Pulmonary artery endothelial cell (primary cell): ENCODE measurements around the gene STAM. TPM values are rescaled to one million over a fixed set of nuclear protein-coding genes. Genes with fewer than 3 reads are reported as not detected.
"Not testable (repeated sequence)": the region's sequence is repeated elsewhere in the genome, so short reads cannot be mapped to it uniquely, and the experiment has no call there.

Source experiments
- DNase-seq: peaks from one replicate; pipeline ENCODE4 v3.0.0-alpha.2; 2011; ENCODE audit warnings: low read depth, low spot score
- total RNA-seq: library from RNA; depleted of rRNA; stranded (reverse); fragments of >200 nt; gene quantifications from 2 replicates; pipeline ENCODE4 v1.2.3, GENCODE V29; 2014

STAM gene
- total RNA-seq, 1 donor from 2014 or later, result 12.5 TPM

DNA sequence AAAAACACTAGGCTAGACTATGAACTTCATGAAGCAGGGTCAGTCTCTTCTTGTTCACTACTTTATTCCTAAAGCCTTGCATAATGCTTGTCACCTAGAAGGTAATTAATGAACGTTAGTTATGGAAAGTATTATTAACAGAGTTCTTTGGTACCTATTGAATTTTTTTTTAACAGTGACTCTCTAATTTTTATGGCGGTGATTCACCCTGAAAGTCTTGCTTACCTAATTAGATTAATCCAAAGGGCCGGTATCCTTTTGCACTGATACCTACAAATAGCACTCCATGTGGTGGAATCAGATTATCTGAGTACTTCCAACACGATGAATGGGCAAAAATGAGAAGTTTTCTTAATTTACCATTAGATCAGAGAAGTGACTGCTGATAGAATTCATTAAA, 31.7 kb downstream of the STAM start:
- DNase-seq, result no peak

DNA sequence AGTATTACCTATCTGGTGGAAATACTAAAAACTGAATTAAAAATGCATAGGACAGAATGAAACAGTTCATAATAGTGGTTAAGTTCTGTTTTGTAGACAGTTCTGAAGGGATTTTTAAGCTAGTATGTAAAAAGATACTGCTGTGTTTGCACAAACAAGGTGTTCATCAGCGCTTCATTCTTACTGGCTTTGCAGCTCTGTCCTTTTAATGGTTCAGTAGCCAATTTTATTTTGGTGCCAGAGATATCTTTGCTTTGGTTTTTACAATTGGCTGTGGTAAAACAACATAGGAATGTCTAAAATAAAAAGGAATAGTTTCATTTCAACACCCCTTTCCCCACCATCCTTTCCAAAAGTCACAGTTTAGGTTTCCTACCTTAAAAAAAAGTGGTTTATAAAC, 33.0 kb downstream of the STAM start:
- no peak for DNase-seq

DNA sequence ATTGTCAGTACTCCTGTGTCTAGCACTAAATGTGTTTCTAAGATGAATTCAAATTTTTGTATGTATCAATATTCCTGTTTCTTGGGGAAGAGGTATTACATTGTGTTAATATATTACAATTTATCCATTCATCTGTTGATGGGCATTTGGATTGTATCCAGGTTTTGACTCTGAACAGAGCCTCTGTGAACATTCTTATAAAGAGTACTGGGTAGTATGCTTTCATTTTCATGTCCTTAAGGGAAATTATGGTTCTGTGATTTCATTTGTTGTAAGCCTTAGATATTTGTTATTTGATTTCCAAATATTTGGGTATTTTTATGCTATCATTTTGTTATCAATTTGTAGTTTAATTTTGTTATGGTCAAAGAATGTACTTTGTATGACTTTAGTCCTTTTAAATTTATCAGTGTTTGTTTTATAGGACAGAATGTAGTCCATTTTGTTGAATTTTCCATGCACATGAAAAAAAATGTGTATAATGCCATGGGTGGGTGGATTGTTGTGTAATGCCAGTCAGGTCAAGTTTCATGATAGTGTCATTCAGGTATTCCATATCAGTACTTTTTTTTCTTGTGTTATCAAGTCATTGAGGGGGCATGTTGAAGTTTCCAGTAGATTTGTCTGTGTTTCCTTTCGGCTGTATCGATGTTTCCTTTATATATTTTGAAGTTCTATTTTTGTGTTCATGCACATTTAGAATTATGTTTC, 38.4 kb downstream of the STAM start:
- DNase-seq, result no peak

DNA sequence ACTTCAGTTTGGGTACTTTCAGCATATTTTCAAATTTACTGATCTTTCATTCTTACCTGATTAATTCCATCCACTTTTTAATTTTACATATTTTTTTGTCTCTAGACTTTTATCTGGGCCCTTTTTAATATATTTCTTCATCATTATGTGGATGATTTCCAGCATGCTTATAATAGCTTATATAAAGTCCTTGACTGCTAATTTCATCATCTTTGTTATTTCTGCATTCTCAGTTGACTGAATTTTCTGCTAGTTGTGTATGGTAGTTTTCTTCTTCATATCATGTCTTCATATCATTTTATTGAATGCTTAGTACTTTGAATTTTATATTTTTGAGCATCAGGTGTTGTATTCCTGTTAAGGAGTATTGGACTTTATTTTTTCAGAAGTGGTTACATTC, 39.6 kb downstream of the STAM start:
- DNase-seq, result no peak

DNA sequence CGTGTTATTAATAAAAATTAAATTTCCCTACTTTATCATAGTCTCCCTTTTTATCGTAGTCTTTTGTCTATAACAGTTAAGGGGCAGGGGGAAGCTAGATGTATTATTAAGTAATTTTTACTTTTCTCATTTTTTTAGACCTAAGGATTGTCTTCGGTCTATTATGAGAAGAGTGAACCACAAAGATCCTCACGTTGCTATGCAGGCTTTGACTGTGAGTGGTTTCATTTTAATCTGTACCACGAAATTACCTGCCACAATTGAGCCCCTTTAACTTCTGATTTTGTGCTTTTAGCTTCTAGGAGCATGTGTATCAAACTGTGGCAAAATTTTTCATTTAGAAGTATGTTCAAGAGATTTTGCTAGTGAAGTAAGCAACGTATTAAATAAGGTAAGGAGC, 40.6 kb downstream of the STAM start:
- no peak for DNase-seq

DNA sequence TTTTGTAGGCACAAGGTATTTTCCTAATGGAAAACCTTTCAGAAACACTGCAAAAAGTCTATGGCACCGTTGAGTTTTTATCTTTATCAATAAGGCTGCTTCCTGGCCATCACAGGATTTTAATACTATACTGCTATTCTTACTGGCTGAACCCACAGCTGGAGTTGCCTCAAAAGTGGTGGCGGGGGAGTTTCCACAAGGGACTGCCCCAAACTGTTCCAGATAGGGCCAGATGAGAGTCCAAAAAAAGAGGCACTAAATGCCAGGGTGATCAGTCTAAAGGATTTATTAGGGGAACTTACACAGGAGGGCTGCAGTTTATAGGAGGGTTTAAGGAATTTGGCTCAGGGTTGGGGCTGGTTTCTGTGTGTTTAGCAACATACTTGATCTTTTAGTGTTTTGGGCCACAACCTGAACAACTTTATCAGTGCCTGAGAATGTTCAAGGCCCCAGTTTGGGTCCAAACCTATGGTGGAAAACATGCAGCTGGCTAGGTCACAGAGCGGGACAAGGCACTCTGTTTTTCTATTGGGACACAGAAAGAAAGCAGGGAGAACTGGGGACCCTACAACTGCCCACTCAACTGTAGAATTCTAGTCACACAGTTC, 41.4 kb downstream of the STAM start:
- no peak for DNase-seq

DNA sequence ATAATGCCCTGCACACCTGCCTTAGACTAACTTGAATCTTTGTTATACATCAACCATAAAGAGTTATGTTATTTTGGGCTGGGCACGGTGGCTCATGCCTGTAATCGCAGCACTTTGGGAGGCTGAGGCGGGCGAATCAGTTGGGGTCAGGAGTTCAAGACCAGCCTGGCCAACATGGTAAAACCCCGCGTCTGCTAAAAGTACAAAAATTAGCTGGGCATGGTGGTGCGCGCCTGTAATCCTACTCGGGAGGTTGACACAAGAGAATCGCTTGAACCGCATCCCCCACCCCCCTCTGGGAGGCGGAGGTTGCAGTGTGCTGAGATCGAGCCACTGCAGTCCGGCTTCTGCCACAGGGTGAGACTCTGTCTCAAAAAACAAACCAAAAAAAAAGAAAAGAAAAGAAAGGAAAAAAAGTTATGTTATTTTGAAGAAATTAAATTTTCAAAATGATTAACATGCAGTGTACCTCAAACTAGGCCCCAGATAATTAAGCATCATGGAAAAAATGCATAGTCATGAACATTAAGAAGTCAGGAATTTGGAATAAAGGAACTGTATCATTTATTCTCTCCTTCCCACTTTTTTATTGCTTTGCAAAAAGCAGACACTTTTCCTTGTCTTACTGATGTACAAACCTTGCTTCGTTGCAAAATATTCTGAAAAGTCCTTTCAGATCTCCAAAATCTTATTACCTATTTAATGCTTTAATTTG, 43.3 kb downstream of the STAM start:
- DNase-seq, result no peak

DNA sequence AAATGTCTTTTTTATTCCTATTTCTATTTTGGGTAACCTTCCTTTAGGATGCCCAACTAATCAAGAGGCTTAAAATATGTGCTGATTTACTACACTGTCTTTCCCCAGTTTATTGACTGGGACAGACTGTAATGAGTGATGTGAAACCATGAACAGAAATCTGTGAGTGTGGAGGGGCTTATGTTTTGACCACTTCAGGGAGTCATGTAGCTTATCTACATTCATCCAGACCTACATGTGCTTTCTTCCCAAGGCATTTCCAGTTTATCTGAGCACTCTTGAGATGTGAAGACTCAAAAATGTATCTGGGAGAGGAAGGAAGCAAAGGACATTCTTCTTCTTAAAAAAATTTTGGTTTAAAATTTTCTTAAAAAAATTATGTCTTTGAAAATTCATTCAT, 45.2 kb downstream of the STAM start:
- no peak for DNase-seq

DNA sequence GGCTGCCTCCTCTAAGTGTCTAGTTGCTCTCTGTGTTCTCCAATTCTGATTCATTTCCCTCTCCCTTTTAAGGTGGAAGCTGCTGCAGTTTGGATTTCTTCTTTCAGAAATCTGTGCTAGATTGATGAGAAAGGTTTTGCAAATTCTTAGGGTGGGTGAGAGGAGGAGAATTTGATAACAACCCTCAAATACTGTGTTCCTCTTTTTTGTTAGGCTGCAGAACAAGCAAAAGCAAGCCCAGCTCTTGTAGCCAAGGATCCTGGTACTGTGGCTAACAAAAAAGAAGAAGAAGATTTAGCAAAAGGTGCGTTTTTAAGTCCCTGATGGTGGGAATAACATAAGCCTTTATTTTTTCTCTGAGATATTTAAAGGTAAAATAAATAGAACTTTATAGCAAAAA, 49.1 kb downstream of the STAM start:
- DNase-seq, result no peak

DNA sequence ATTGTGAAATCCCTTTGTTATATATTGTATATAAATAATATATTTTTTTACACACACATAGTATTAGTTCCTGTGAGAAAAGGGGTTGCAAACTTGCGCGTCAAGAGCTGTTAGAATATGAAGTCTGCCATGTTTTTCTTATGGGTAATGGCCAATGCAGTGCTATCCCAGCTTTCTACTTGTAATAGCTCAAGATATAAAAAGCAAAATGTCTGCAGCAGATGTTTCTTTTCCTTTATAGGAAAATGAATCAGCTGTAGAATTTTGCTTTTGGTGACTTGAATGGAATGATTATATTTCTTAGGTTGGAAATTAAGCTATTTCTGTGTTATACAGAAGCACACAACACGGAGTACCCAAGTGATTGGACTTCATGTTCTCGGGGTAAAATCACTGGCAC, 54.7 kb downstream of the STAM start:
- DNase-seq, result no peak

DNA sequence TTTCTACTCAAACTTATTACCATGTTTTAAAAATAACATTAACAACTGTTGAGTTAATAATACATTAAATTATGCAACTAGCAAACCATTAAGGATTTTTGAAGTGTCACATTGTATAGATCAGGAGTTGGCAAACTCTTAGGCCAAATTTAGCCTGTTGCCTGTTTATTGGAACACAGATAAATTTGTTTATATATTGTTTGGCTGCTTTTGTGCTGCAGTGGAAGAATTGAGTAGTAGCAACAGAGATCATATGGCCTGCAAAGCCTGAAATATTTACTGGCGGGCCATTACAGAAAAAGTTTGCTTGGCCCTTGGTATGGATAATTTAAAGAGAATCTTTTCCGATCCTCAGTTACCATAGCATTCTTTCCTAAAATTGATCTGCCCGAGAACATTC, 57.4 kb downstream of the STAM start:
- DNase-seq, result no peak

DNA sequence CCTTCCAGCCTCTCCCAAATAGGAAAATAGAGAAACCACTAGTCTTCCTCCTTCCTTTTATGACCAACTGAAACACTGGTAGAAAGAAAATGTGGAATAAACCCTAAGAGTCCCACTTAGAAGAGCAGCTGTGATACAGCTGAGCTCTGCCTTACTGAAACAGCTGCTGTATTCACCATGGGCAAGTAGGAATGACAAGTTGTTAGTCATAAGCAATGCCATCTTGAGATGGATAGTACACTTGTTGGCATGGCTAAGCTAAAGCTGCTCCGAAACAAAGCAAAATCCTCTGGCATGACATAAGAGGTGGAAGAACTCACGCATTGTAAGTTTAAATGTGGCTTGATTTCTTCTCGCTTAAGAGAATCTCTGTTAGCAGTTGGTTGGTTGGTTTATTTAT, 59.8 kb downstream of the STAM start:
- no peak for DNase-seq

DNA sequence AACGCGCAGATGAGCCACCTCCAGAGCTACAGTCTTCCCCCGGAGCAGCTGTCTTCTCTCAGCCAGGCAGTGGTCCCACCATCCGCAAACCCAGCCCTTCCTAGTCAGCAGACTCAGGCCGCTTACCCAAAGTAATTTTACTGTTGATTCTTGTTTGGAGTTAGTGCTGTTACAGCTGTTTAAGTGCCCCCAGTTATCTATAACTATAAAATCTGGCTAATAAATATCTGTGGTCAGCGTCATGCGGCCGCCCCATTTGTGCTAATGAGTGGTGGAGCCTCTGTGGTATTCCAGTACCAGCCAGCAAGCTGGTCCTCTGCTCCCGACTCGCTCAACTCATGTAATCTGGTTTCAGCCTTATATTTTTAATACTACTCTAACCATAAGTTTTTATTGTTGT, 64.9 kb downstream of the STAM start:
- no peak for DNase-seq

DNA sequence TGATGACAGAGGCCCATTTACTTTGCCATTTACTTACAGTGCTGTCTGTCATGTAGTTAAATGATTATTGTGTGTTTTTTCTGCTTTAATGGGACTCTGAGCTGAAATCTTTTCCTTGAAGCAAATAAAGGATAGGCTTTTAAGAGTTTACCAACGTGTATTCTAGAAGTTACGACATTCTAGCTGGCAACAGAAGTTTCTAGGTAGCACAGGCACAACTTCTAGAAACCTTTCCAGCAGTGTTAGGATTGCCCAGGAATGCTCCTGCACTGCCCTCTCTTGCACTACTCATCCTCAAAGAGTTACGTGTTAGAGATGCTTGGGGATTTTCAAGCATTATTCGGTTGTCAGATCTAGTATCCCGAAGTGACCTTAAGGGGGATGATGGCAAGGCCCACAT, 65.5 kb downstream of the STAM start:
- no peak for DNase-seq

DNA sequence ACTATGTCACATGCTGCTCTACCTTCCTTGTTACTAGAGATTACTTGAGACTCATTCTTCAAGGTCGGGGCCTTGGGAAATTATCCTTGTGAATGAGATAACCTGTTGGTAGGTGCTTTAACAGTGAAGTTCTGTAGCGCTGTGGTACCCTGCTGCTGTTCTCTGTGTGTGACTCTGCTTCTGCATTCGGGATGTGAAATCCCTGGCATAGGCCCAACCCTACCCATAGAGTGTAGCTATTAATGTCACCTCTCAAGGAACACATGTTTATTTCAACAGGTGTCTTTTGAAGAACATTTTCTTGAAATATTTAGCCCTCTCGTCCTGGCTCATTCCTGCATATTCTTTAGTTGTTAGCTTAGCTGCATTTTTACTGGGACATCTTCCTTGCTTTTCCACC, 66.2 kb downstream of the STAM start:
- DNase-seq, result no peak

DNA sequence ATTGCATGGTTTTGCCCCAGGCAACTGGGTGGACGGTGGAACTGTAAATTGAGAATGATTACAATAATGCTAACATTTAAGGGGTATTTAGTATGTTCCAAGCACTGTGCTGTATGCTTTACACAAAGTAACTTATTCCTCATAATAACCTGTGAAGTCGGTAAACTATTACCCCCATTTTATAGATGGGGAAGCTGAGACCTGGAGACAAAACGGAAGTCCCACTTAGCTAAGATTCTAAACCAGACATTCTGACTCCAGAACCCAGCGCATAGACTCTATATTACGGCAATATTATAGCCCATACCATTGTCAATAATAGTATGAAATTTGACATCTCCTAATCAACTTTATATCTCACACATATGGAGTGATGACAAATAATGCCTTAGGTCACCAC, 68.1 kb downstream of the STAM start:
- no peak for DNase-seq

DNA sequence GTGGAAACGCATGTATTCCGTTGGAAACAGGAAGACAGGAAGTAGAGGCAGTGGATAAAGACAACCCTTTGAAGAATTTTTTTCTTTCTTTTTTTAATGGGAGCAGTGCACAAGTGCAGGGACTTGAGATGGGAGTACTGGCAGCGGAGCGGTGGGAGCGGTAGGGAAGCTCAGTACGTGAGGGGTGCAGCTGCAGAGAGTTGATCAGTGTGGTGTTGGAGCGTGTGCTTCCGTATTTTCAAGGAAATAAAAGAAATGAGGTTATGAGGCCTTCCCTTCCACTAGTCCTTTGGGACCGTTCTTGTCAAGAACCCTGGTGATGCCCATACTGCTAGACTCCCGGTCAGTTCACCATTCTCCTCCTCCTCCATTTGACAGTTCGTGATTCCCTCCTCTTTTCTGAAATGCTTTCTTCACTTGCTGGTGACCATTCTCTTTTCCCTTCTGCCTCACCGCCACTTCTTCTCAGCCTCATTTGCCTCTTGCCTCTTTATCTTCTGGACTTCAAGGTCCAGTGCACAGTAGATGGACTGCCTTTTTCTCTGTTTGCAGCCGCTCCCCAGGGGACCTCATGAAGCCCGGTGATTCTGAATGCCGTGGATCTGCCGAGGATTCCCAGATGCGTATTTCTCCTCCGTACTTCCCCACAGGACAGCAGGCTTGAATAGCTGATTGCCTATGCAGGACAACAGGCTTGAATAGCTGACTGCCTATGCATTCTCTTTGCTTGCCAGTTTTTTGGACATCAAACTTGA, 68.9 kb downstream of the STAM start:
- no peak for DNase-seq

DNA sequence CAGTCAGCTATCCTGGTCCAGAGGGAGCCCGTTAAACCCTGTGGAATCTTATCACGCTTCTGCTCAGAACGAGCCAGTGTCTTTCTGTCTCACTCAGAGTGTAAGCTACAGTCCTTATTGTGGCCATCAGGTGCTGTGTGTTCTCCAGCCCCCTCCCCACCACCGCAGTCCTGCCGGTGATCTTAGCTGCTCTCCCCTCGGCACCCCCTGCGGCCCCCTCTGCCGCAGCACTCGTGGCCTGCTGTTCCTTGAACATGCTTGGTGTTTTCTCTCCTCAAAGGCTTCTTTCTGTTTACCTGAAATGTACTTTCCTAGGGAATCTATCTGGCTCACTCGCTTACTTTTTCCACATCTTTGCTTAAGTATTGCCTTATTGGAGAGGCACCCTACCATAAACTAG, 69.8 kb downstream of the STAM start:
- DNase-seq, result no peak

DNA sequence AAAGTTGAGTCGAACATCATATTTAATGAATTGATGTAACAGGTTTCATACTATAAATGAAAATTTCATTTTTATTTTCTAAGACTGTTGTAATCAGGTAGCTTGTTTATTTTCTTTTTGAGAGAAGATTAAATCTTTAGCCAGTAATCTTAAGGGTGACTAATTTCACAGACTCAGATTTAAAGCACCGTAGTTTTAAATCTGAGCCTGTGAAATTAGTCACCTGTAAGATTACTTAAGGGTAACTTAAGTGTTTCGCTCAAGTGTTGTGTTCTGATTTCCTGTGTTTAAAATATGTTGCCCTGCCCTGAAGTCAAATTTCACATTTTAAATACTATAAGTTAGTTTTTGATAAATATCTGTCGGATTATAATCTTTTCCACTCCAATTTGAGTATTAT, 72.2 kb downstream of the STAM start:
- DNase-seq, result no peak

DNA sequence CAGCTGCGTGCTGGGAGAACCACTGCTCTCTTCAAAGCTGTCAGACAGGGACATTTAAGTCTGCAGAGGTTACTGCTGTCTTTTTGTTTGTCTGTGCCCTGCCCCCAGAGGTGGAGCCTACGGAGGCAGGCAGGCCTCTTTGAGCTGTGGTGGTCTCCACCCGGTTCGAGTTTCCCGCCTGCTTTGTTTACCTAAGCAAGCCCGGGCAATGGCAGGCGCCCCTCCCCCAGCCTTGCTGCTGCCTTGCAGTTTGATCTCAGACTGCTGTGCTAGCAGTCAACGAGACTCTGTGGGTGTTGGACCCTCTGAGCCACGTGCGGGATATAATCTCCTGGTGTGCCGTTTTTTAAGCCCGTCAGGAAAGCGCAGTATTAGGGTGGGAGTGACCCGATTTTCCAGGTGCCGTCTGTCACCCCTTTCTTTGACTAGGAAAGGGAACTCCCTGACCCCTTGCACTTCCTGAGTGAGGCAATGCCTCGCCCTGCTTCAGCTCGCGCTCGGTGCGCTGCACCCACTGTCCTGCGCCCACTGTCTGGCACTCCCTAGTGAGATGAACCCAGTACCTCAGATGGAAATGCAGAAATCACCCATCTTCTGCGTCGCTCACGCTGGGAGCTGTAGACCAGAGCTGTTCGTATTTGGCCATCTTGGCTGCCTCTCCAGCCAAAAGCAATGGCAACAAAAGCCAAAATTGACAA, 78.5 kb downstream of the STAM start:
- not testable (repeated sequence) for DNase-seq

DNA sequence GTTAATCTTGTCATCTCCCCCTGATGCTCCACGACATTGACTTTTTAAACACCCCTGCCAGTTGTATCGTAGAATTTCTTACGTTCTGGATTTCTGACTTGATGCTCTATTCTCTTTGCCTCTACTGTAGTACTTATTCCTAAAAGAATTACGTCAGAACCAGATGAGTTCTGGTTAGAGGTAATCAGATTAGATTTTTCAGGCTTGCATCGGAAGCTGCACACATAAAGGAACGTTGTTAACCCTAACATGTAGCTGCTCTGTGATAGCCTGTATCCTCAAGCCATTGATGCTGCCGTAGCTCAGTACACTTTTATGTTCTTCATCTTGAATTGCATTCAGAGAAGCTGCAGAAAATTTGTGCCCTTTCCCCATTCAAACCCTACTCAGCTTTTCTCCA, 81.8 kb downstream of the STAM start:
- no peak for DNase-seq

DNA sequence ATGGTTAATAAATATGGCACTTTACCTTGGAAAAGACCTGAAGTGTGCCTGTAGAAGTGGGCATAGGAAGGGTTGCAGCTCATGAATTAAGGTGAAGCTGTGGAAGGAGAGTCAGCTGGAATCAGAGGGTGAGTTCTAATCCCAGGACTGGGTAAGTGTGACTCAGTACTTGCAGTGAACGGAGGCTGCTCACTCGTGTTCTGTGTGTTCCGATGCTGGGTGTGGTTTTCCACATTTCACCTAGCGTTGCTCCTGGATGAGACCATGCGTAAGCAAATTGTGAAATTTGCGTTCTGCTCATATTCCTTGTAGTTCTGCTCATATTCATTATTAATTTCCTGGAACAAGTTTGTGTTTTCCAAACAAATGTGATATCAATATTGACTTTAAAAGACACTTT, 85.7 kb downstream of the STAM start:
- DNase-seq, result no peak
